GM23248 (cell line): Measurements from ENCODE around the gene DCDC1. TPM values are rescaled to one million over a fixed set of nuclear protein-coding genes. Genes with fewer than 3 reads are reported as not detected.

ENCODE experiments used
- DNase-seq: peaks from one replicate; pipeline ENCODE4 v3.0.0-alpha.2; 2015
- H2AFZ ChIP-seq: fragments of 200-600 bp; sonication (generic); 2 replicates; pipeline ENCODE4 v1.6.1; 2016; ENCODE audit warnings: antibody characterized with exemption
- H3F3A ChIP-seq: fragments of 200-600 bp; sonication (generic); 2 replicates; pipeline ENCODE4 v1.6.1; 2016; ENCODE audit warnings: mild to moderate bottlenecking, antibody characterized with exemption, mixed run types; ENCODE audit not compliant: insufficient read depth
- H3K27ac ChIP-seq: fragments of 200-600 bp; sonication (generic); 2 replicates; pipeline ENCODE4 v1.5.1; 2016; ENCODE audit warnings: mild to moderate bottlenecking
- H3K27me3 ChIP-seq: fragments of 200-600 bp; sonication (generic); replicated peaks from 2 replicates; pipeline ENCODE4 v1.6.1; 2016; ENCODE audit warnings: mild to moderate bottlenecking; ENCODE audit not compliant: insufficient read depth
- H3K36me3 ChIP-seq: fragments of 200-600 bp; sonication (generic); 2 replicates; pipeline ENCODE4 v1.6.1; 2016; ENCODE audit warnings: low read depth, mild to moderate bottlenecking
- H3K4me1 ChIP-seq: fragments of 200-600 bp; sonication (generic); 2 replicates; pipeline ENCODE4 v1.6.1; 2016; ENCODE audit warnings: mild to moderate bottlenecking; ENCODE audit not compliant: insufficient read depth
- H3K4me2 ChIP-seq: fragments of 200-600 bp; sonication (generic); one replicate; pipeline ENCODE4 v1.6.1; 2016; ENCODE audit warnings: mild to moderate bottlenecking; ENCODE audit not compliant: unreplicated experiment
- H3K4me3 ChIP-seq: fragments of 200-600 bp; sonication (generic); 2 replicates; pipeline ENCODE4 v1.5.1; 2016; ENCODE audit warnings: mild to moderate bottlenecking
- H3K79me2 ChIP-seq: fragments of 200-600 bp; sonication (generic); 2 replicates; pipeline ENCODE4 v1.6.1; 2016; ENCODE audit warnings: mild to moderate bottlenecking; ENCODE audit not compliant: insufficient read depth
- H3K9ac ChIP-seq: fragments of 200-600 bp; sonication (generic); 2 replicates; pipeline ENCODE4 v1.6.1; 2016; ENCODE audit warnings: mild to moderate bottlenecking
- H3K9me2 ChIP-seq: fragments of 200-600 bp; sonication (generic); 2 replicates; pipeline ENCODE4 v1.6.1; 2016; ENCODE audit warnings: mixed run types, mild to moderate bottlenecking, moderate library complexity; ENCODE audit not compliant: insufficient read depth
- H3K9me3 ChIP-seq: fragments of 200-600 bp; sonication (generic); one replicate; pipeline ENCODE4 v1.6.1; 2017; ENCODE audit warnings: low read depth
- H4K20me1 ChIP-seq: fragments of 200-600 bp; sonication (generic); 2 replicates; pipeline ENCODE4 v1.6.0; 2016; ENCODE audit not compliant: insufficient read depth
- EZH2 ChIP-seq: fragments of 200-600 bp; sonication (generic); IDR thresholded peaks from 2 replicates; pipeline ENCODE4 v1.6.1; 2018; ENCODE audit warnings: antibody characterized with exemption, mild to moderate bottlenecking; ENCODE audit not compliant: insufficient read depth, poor library complexity, severe bottlenecking
- EZH2phosphoT487 ChIP-seq: fragments of 200-600 bp; sonication (generic); IDR thresholded peaks from 2 replicates; pipeline ENCODE4 v1.6.1; 2018; ENCODE audit warnings: antibody characterized with exemption, moderate library complexity, mild to moderate bottlenecking, low read depth; ENCODE audit not compliant: insufficient read depth
- WGBS, 2 experiments: methylation state at CpG; one replicate each; pipeline ENCODE4 v1.1.6; 2015 to 2017; ENCODE audit warnings: low lambda C conversion rate in 2 of 2, low coverage in 1 of 2; ENCODE audit errors: missing lambda C conversion rate in 2 of 2; 5-methylcytosine and 5-hydroxymethylcytosine counted together
- in situ Hi-C: fragments of 300-500 bp; cut with MboI; formaldehyde crosslinking; loops from 2 replicates; pipeline ENCODE4 v1.15.0; 2020
- polyA plus RNA-seq: library from polyadenylated mRNA; unstranded; fragments of >200 nt; fragmentation: Nextera tagmentation; extraction: Ambion mirVana; gene quantifications from 2 replicates; pipeline ENCODE4 v1.2.1, GENCODE V29; 2016
- total RNA-seq: library from RNA; depleted of rRNA; stranded (reverse); fragments of >200 nt; shearing (Covaris generic); gene quantifications from 2 replicates; pipeline ENCODE4 v1.2.3, GENCODE V29; 2014

DCDC1 gene
- total and polyA plus RNA-seq, 2 experiments from 2014 or later, result not detected

- no peak overlapping the region for H2AFZ ChIP-seq
- H3K27me3 ChIP-seq, result no peaks in the 10 kb centered on the region
- no peak overlapping the region for H3K4me2 ChIP-seq
- H3K4me3 ChIP-seq, result no peak overlapping the region
- no peaks in the 10 kb centered on the region for H3K36me3 ChIP-seq
- H3K9me2 ChIP-seq, result no peaks in the 10 kb centered on the region
- H3K79me2 ChIP-seq, result no peaks in the 10 kb centered on the region
- in situ Hi-C loops, result no loop called here
- no peaks in the 10 kb centered on the region for H3F3A ChIP-seq
- TF ChIP-seq EZH2phosphoT487 (no peak), EZH2 (no peak)
- no peaks in the 10 kb centered on the region for H3K9me3 ChIP-seq
- DNase-seq, result no peak
- no peaks in the 10 kb centered on the region for H3K4me1 ChIP-seq
- WGBS, 2 experiments, result 78 to 80% methylated on average over 2 of the region's 2 CpGs
- no peak overlapping the region for H3K27ac ChIP-seq
- no peaks in the 10 kb centered on the region for H4K20me1 ChIP-seq
- no peak overlapping the region for H3K9ac ChIP-seq
Measured at GRCh38 chr11:30991802-30992512, 377.6 kb downstream of the DCDC1 start.

GRCh38 chr11:30991376-30991775 lies 378.2 kb downstream of the DCDC1 start:
- H3K27me3 ChIP-seq, result no peaks in the 10 kb centered on the region

GRCh38 chr11:30990625-30991296 lies 378.8 kb downstream of the DCDC1 start:
- Histone ChIP-seq H3K4me2 (no peak overlapping the region), H3K9me3 (no peaks in the 10 kb centered on the region), H3K27ac (no peak overlapping the region), H3K36me3 (no peaks in the 10 kb centered on the region), H3K4me1 (no peaks in the 10 kb centered on the region), H3K4me3 (no peak overlapping the region), H3K9ac (no peak overlapping the region), H3F3A (no peaks in the 10 kb centered on the region), H4K20me1 (no peaks in the 10 kb centered on the region), H3K27me3 (no peaks in the 10 kb centered on the region), H3K79me2 (no peaks in the 10 kb centered on the region), H3K9me2 (no peaks in the 10 kb centered on the region), H2AFZ (no peak overlapping the region)
- in situ Hi-C loops, result no loop called here
- 60 to 66% methylated on average over 7 of the region's 7 CpGs for WGBS, 2 experiments
- no peak for DNase-seq
- TF ChIP-seq EZH2 (no peak), EZH2phosphoT487 (no peak)

More at GRCh38 chr11:30991376-30991775, 378.2 kb downstream of the DCDC1 start:
- H3F3A ChIP-seq, result no peaks in the 10 kb centered on the region
- H3K9me2 ChIP-seq, result no peaks in the 10 kb centered on the region
- no peaks in the 10 kb centered on the region for H3K79me2 ChIP-seq
- no peaks in the 10 kb centered on the region for H3K9me3 ChIP-seq
- TF ChIP-seq EZH2phosphoT487, result no peak
- TF ChIP-seq EZH2, result no peak
- H3K4me3 ChIP-seq, result no peak overlapping the region
- H4K20me1 ChIP-seq, result no peaks in the 10 kb centered on the region
- no peaks in the 10 kb centered on the region for H3K36me3 ChIP-seq
- no peak for DNase-seq
- 67 to 71% methylated on average over 4 of the region's 4 CpGs for WGBS, 2 experiments
- H2AFZ ChIP-seq, result no peak overlapping the region
- H3K4me2 ChIP-seq, result no peak overlapping the region
- H3K4me1 ChIP-seq, result no peaks in the 10 kb centered on the region
- no peak overlapping the region for H3K9ac ChIP-seq
- in situ Hi-C loops, result no loop called here
- H3K27ac ChIP-seq, result no peak overlapping the region

DNA sequence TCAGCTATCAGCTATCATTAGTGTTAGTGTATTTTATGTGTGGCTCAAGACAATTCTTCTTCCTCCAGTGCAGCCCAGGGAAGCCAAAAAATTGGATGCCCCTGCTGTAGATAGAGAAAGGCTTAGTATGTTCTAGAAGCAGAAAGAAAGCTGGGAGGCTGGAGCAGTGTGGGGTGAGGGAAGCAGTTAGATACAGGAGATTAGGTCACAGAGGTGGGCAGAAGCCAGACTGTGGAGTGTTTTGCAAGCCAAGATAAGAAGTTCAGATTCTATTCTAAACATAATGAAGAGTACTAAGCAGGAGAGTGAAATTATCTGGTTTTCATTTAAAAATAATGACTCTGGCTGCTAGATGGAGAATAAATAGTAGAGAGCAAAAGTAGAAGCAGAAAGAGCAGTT lies 381.7 kb downstream of the DCDC1 start:
- in situ Hi-C loops, result no loop called here
- no peak for DNase-seq
- H3K27me3 ChIP-seq, result no peaks in the 10 kb centered on the region

More for the DNA sequence above, 381.7 kb downstream of the DCDC1 start:
- TF ChIP-seq EZH2phosphoT487, result no peak
- no peak for TF ChIP-seq EZH2
- H3K79me2 ChIP-seq, result no peaks in the 10 kb centered on the region
- no peak overlapping the region for H3K27ac ChIP-seq
- H3F3A ChIP-seq, result no peaks in the 10 kb centered on the region
- H2AFZ ChIP-seq, result no peak overlapping the region
- no peaks in the 10 kb centered on the region for H3K9me2 ChIP-seq
- no peak overlapping the region for H3K4me2 ChIP-seq
- no peaks in the 10 kb centered on the region for H3K36me3 ChIP-seq
- no peak overlapping the region for H3K4me3 ChIP-seq
- H3K4me1 ChIP-seq, result peaks cover 21% of the 10 kb centered on the region
- H3K9me3 ChIP-seq, result no peaks in the 10 kb centered on the region
- no peaks in the 10 kb centered on the region for H4K20me1 ChIP-seq
- H3K9ac ChIP-seq, result no peak overlapping the region
